ENCODE data around the gene LONRF2. TPM values are rescaled to one million over a fixed set of nuclear protein-coding genes. Genes with fewer than 3 reads are reported as not detected.
A peak's percentile ranks its signal among the peaks of the same experiment; 100 is the strongest.

LONRF2 gene
- polyA plus RNA-seq, 2 of the 4 experiments (the other 2 are of a cell fraction) = 4.8 to 17.9 TPM

DNA sequence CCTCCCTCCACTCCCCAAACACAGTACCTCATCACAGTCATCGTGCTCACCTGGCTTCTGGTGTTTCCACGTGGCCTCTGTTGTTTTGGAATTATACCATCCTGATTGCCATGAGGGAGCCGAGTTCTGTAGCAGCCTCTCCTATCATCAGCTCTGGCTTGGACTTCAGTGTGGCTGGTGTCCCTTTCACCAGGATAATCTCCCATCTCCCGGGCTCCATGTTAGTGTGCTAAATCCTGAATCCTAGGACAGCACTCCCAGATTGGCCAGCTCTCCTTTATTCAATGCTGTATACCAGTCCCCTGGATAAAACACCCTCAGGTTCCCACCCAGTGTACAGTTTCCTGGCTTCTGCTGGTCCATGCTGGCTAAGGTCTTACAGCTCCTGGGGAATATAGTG is 53.3 kb downstream of the LONRF2 start:
- TF ChIP-seq, protein P1, sequence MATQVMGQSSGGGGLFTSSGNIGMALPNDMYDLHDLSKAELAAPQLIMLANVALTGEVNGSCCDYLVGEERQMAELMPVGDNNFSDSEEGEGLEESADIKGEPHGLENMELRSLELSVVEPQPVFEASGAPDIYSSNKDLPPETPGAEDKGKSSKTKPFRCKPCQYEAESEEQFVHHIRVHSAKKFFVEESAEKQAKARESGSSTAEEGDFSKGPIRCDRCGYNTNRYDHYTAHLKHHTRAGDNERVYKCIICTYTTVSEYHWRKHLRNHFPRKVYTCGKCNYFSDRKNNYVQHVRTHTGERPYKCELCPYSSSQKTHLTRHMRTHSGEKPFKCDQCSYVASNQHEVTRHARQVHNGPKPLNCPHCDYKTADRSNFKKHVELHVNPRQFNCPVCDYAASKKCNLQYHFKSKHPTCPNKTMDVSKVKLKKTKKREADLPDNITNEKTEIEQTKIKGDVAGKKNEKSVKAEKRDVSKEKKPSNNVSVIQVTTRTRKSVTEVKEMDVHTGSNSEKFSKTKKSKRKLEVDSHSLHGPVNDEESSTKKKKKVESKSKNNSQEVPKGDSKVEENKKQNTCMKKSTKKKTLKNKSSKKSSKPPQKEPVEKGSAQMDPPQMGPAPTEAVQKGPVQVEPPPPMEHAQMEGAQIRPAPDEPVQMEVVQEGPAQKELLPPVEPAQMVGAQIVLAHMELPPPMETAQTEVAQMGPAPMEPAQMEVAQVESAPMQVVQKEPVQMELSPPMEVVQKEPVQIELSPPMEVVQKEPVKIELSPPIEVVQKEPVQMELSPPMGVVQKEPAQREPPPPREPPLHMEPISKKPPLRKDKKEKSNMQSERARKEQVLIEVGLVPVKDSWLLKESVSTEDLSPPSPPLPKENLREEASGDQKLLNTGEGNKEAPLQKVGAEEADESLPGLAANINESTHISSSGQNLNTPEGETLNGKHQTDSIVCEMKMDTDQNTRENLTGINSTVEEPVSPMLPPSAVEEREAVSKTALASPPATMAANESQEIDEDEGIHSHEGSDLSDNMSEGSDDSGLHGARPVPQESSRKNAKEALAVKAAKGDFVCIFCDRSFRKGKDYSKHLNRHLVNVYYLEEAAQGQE (IDR thresholded peaks at IDR 0.05) = no peak
- TF ChIP-seq MYC (IDR thresholded peaks at IDR 0.05; ENCODE audit: borderline replicate concordance, low read length) = no peak
- no peak for TF ChIP-seq FOXS1 (CRISPR knock-in tag; IDR thresholded peaks at IDR 0.05)
- TF ChIP-seq RAD21 (conservative IDR thresholded peaks at IDR 0.05 in 1 of 2, IDR thresholded peaks at IDR 0.05 in 1 of 2) = no peak
- no peak for TF ChIP-seq ZC3H11A (IDR thresholded peaks at IDR 0.05)
- no peak for TF ChIP-seq EHF (CRISPR knock-in tag; IDR thresholded peaks at IDR 0.05)
- no peak for TF ChIP-seq POLR2AphosphoS2 (conservative IDR thresholded peaks at IDR 0.05; ENCODE audit: low read length)
- TF ChIP-seq ZSCAN20 (CRISPR knock-in tag; IDR thresholded peaks at IDR 0.05) = no peak
- TF ChIP-seq, protein P2, sequence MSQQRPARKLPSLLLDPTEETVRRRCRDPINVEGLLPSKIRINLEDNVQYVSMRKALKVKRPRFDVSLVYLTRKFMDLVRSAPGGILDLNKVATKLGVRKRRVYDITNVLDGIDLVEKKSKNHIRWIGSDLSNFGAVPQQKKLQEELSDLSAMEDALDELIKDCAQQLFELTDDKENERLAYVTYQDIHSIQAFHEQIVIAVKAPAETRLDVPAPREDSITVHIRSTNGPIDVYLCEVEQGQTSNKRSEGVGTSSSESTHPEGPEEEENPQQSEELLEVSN (IDR thresholded peaks at IDR 0.05; ENCODE audit: borderline replicate concordance, low read depth) = no peak
- no peak for TF ChIP-seq KDM5A (IDR thresholded peaks at IDR 0.05)
- no peak for TF ChIP-seq HOXA7 (CRISPR knock-in tag; IDR thresholded peaks at IDR 0.05)
- TF ChIP-seq, protein P3, sequence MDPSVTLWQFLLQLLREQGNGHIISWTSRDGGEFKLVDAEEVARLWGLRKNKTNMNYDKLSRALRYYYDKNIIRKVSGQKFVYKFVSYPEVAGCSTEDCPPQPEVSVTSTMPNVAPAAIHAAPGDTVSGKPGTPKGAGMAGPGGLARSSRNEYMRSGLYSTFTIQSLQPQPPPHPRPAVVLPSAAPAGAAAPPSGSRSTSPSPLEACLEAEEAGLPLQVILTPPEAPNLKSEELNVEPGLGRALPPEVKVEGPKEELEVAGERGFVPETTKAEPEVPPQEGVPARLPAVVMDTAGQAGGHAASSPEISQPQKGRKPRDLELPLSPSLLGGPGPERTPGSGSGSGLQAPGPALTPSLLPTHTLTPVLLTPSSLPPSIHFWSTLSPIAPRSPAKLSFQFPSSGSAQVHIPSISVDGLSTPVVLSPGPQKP (IDR thresholded peaks at IDR 0.05; ENCODE audit: low read depth, low read length) = no peak
- no peak for TF ChIP-seq MAFK (IDR thresholded peaks at IDR 0.05; ENCODE audit: partially characterized antibody)
- TF ChIP-seq MAZ (IDR thresholded peaks at IDR 0.05; ENCODE audit: borderline replicate concordance, low read depth, low read length) = no peak
- ATAC-seq = peak in 1 of 2 experiments; percentile 31; a peak in 2 of 6 replicates
- Histone ChIP-seq H3K4me3 (no peak overlapping the region), H3K9me3 (no peaks in the 10 kb centered on the region), H3K4me1 (peaks cover 9% of the 10 kb centered on the region; the same call in 1 of the 3 replicates), H3K4me2 (no peak overlapping the region), H3K27ac (peak overlapping the region in 1 of 2 experiments; percentile 30; a peak in 1 of 6 replicates)
- ChIA-PET POLR2A (no interaction called here), CTCF (interaction anchor here (0.5 to 1.6 kb wide), 5 partner anchors 8 to 726 kb away, joined by 3 to 6 read pairs (median 3); no protein-coding TSS in a partner anchor)
- WGBS (ENCODE audit: missing lambda C conversion rate) = 83% methylated on average over 4 of the region's 4 CpGs
- DNase-seq (ENCODE audit: low read depth in 1 of 2, low spot score in 1 of 2) = no peak
- FAIRE-seq = no peak

DNA sequence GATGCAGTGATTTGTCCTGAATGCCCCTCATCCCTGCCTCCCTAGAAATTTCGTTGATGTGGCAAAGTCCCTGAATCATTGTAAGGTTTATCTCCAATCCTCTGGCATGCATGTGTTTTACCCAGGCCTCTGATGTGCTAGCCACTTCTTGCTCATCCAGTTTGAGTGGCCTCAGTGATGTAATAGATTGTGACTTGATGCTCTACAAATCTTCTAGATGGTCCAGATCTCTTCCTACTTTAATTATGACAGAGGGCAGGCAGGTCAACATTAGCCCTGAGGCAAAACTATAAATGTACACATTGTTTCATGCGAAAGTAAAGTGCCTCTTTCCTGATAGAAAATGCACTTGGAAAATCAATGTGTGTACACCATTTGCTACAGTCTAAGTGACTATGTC is 54.5 kb downstream of the LONRF2 start:
- Histone ChIP-seq H3K4me3 (no peak overlapping the region), H3K4me1 (peaks cover 15% of the 10 kb centered on the region; the same call in 1 of the 3 replicates), H3K27ac (peak overlapping the region in 1 of 2 experiments; percentile 15; a peak in 2 of 6 replicates), H3K4me2 (no peak overlapping the region), H3K9me3 (no peaks in the 10 kb centered on the region)
- ChIA-PET CTCF (interaction anchor here (1.2 to 9.0 kb wide), 3 partner anchors 23 to 708 kb away, joined by 3 to 188 read pairs (median 5); no protein-coding TSS in a partner anchor), POLR2A (no interaction called here)
- FAIRE-seq = no peak
- ATAC-seq = no peak
- 44% methylated on average over 2 of the region's 2 CpGs for WGBS (ENCODE audit: missing lambda C conversion rate)
- TF ChIP-seq, protein P4, sequence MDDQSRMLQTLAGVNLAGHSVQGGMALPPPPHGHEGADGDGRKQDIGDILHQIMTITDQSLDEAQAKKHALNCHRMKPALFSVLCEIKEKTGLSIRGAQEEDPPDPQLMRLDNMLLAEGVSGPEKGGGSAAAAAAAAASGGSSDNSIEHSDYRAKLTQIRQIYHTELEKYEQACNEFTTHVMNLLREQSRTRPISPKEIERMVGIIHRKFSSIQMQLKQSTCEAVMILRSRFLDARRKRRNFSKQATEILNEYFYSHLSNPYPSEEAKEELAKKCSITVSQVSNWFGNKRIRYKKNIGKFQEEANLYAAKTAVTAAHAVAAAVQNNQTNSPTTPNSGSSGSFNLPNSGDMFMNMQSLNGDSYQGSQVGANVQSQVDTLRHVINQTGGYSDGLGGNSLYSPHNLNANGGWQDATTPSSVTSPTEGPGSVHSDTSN (IDR thresholded peaks at IDR 0.05) = no peak
- TF ChIP-seq KDM5A (IDR thresholded peaks at IDR 0.05) (no peak), EHMT2 (IDR thresholded peaks at IDR 0.05; ENCODE audit: low read depth) (no peak), TP53 (CRISPR knock-in tag; IDR thresholded peaks at IDR 0.05) (no peak), NPAS2 (CRISPR knock-in tag; IDR thresholded peaks at IDR 0.05; ENCODE audit: borderline replicate concordance) (no peak), MYC (IDR thresholded peaks at IDR 0.05; ENCODE audit: borderline replicate concordance, low read length) (no peak), NR3C1 (IDR thresholded peaks at IDR 0.05) (no peak), JUN (IDR thresholded peaks at IDR 0.05) (no peak), ZNF302 (CRISPR knock-in tag; IDR thresholded peaks at IDR 0.05) (no peak), CBX2 (IDR thresholded peaks at IDR 0.05; ENCODE audit: borderline replicate concordance, low read depth) (no peak)
- DNase-seq (ENCODE audit: low read depth in 1 of 2, low spot score in 1 of 2) = no peak
